Stimulated activated naive CD4-positive, alpha-beta T cell treated with Interleukin-2 at 50 U/mL for 16 hours (primary cell): ENCODE measurements around the gene MGRN1.

ENCODE experiments used
- DNase-seq: peaks from one replicate; lab custom pipeline; 2025; lab: John Stamatoyannopoulos, UW

Gene MGRN1

GRCh38 chr16:4687946-4688673 is 63.5 kb downstream of the MGRN1 start:
- no peak for DNase-seq

DNA sequence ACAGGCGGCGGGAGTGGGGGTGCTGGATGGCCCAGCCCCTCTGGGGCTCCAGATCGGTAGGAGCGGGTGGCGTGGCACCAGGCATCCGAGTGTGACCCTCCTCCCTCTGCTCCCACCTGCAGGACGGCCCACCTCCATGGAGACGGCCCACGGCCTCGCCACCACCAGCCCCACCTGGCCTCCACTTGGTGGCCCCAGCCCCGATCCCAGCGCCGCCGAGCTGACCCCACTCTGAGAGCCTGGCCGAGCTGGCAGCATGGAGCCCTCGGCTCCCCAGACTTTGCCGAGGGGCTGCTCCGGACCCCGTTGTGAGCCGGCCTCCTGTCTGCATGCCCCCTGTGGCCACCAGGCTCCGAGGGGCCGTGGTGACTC is 64.0 kb downstream of the MGRN1 start:
- DNase-seq: no peak

- no peak for DNase-seq
Observed at GRCh38 chr16:4689091-4689671, 64.6 kb downstream of the MGRN1 start.

DNA sequence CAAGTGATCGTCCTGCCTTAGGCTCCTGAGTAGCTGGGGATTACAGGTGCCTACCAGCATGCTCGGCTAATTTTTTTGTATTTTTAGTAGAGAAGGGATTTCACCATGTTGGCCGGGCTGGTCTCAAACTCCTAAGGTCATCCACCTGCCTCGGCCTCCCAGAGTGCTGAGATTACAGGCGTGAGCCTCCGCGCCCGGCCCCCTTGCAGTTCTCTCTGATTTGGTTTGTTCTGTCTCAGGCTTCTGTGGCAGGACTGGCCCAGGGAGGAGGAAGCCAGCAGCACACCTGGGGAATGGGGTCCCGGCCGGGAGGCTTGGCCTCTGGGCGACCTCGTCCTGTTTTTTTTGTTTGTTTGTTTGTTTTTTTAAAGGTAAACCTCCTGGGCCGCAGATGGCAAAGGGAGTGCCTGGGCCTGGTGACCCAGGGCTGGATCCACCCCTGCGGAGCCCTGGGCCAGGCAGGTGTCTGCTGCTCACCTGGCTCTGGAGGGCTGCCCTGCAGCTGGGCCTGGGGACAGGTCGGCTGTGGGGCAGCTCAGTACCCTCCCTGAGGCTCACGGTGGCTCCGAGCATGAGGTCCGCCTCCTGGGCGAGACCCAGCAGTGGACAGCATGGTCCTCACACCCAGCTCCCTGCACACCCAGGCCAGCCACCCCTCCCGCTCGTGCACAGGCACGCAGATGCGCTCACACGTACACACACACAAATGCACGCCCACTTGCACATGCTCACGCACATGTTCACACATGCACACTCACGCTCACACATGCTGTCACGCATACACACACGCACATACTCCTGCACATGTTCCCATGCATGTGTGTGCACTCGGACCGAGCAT is 65.5 kb downstream of the MGRN1 start:
- DNase-seq: no peak

GRCh38 chr16:4690946-4691665 is 66.5 kb downstream of the MGRN1 start:
- no peak for DNase-seq

DNA sequence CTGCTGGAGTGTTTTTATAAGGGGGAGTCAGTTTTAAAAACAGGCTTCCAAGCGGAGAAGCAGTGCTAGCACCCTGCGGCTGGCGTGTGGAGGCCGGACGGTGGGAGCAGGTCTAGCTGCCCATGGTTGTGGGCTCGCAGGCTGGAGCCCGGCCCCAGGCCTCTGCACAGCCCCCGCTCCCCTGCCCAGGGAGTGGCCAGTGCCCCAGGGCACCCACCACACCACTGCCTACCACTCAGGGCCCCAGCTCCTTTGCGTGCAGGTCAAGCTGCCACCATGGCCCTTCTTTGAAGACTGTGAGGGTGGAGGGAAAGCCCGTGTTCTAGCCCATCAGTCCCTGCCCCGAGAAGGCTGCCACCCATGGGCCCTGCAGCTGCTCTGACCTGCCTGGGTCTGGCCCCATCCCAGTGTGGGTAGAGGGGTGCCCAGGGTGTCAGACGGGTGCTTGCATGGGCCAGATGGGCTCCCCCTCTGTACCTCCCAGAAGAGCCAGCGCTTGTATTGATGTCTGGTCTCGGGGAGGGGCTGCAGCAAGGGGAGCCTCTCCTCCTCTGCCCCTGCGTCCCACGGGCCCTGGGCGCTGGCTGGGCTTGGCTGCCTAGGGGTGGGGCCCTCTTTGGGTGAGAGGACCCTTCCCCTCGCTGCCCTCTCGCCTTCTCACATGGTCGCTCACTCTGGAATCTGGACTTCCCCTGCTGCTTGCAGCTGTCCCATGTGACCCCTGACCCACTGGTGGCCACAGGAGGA is 67.2 kb downstream of the MGRN1 start:
- DNase-seq: no peak

DNA sequence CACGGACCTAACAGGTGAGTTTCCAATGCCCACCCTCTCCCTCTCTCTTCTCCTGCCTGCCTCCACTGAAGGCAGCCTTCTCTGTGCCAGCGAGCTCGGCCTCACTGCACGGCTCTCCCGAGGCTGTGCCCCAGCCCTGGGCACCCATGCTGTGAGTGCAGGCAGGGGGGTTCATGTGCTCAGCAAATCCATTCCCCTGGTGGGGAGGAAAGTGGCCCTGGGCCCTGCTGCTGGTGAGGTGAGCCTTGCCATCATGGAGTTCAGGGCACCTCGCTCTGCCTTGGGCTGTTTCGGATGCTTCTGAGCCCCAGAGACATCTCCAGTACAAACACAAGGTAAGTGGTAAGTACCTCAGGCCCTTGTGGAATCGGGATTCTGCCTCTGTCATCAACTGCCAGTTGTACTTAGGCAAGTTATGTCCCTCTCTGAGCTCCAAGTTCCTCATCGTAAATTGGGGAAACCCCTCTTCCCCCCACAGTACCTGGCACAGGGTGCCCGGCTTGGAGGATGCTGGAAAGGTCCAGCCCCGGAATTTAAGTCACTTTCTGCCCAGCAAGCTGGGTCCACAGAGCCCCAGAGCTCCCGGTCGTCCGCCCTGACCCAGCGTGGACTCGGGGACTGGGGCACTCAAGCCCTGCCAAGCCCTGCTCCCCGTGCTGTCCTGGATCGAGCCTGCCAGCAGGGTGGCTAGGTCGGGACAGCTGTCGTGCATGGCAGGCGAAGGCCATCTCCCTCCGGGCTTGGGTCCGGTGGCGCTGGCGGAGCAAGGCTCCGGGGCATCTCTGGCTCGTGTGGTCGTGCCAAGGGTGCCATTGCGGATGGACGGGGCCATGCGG is 68.1 kb downstream of the MGRN1 start:
- DNase-seq: no peak

DNA sequence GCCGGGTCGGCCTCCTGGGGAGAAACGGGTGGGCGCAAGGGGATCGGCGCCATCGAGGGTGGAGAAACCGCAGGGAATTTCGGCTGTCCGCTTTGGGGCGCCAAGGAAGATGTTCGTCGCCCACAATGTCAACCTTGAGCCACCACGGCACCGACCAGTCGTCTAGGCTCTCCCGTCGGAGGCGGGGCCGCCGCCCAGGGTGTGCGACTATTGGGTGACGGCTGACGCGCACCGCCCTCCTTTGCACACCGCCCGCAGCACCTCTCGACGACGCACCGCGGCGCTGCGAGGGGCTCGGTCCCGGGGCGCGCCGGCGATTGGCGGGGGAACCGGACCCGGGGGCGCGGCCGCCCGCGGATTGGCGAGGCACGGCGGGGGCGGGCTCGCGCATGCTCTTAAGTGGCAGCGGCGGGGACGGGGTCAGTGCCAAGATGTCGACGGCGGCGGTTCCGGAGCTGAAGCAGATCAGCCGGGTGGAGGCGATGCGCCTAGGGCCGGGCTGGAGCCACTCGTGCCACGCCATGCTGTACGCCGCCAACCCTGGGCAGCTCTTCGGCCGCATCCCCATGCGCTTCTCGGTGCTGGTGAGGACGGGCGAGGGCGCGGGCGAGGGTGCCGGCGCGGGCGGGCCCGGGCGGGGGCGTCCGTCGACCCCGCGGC is 68.8 kb downstream of the MGRN1 start, which contains the start of gene NUDT16L1:
NUDT16L1 (plus strand) TSS at position 267 of the 660 bp plus-strand sequence; CDS start at position 432, 165 bp downstream.
- DNase-seq: peak; percentile 97

GRCh38 chr16:4693956-4694641 is 69.5 kb downstream of the MGRN1 start:
- DNase-seq: no peak

DNA sequence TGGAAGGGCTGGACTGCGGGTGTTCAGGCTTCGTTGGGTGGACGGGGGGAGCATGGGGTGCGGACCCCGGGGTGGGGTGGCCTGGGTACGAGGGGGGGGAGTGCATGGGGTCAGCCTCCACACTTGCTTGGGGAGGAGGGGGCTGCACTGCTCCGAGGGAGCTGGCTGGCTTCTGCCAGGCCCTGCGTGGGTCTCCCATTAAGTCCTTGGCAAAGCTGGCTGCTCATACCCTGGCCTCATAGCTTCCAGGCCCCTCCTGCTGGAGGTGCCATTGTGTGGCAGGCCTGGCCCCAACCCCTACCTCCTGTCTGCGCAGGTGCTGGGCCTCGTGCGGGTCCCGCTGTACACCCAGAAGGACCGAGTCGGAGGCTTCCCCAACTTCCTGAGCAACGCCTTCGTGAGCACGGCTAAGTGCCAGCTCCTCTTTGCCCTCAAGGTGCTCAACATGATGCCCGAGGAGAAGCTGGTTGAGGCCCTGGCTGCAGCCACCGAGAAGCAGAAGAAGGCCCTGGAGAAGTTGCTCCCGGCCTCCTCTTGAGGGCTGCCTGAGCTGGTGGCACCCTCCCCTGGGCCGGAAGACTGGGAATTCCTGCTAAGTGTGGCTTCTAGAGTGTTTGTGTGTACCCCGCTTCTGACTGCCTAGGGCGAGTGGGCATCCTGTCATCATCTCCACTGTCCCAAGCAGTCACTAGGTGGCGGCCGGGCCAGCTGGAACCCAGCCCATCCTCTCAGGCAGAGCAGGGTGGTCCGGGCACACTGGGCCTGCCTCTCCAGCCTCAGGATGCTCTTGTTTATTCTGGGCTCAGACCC is 70.2 kb downstream of the MGRN1 start:
- DNase-seq: no peak

DNA sequence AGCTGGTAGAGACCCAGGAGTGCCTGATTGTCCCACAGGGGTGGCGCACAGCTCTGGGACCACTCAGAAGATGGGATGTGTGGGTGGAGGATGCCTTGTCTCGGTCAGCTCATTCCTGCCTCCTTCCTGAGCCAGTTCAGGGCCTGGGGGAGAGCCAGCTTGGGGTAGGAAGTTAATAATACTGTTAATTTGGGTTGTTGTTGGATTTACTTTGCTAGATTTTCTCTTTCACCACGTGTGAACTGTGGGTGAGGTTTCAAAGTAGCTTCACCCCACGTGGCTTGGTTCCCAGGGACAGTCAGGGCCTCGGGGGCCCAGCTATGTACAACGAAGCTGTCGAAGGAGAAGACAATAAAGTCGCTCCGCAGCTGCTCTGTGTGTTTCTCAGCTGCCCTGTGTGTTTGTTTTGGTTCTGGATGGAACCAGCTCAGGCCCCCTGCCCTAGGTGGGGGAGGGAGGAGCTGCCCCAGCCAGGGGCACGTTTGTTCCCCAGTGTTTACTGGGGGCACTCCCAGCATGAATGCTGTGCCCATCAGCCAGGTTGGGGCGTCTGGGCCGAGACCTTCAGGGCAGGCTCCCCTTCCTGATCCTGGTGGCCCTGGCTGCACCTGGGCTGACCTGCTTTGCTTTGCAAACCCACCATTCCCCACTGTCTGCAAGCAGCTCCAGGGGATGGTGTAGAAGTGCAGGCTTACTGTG is 71.0 kb downstream of the MGRN1 start:
- DNase-seq: no peak

- no peak for DNase-seq
Observed at GRCh38 chr16:4696172-4696904, 71.7 kb downstream of the MGRN1 start.

DNA sequence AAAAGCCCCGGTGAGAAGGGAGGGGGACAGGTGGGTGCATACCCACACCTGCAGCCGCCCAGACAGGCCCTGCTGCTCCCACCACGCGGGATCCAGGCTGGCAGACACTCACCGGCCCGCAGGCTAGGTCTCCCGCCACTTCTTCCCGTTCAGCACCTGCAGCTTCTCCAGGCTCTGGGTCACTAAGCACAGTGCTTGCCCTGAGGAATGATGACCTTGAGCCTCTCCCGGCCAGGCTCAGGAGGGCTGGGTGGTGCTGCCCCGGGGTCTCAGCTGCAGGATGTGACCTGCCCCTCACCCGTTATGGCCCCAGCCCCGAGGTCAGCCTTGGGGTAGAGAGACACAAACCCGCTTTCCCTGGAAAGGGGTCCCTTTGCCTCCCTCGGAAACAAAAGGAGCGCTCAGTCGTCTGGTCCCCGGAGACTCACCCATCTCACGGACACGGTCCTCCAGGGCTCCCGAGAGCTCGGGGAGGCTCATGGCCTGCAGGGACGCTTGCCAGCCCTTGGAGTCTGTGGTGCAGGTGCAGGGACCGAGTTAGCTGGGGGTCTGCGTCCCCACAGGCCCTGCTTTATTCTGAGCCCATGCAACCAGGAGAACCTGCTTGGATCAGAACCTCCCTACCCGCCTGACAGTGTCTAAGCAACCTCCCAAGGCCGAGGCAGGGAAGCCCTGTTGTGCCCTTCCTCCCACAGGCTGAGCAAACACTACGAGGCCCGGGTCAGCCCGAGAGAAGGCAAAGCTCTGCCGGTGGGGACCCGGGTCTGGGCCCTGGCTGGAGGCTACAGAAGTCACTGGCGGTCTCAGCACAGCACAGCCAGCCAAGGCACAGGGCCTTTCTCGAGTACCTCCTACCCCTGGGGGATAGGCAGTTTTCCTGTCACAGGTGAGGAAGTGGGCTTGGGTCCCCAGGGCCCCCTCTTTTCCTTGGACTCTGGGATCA is 72.5 kb downstream of the MGRN1 start:
- no peak for DNase-seq

GRCh38 chr16:4697848-4698291 is 73.2 kb downstream of the MGRN1 start:
- DNase-seq: no peak

GRCh38 chr16:4698321-4699045 is 73.9 kb downstream of the MGRN1 start:
- no peak for DNase-seq
